A549 (cell line): Measurements from ENCODE around the gene BET1L. TPM values are rescaled to one million over a fixed set of nuclear protein-coding genes. Genes with fewer than 3 reads are reported as not detected.

Experiments
- ATAC-seq, 2 experiments: fragments of 200-7000 bp in 1 of 2; fragments of >200 bp in 1 of 2; cut with Nextera tagmentation in 1 of 2; cut with Tn5 transposase in 1 of 2; 3 replicates each; pipeline versions ENCODE4 v1.8.0 to v1.9.1; 2018 to 2020; ENCODE audit warnings: mild to moderate bottlenecking in 1 of 2, moderate library complexity in 1 of 2
- CTCF ChIA-PET: fragments of 300-600 bp; sonication (Branson Sonifier 250); formaldehyde crosslinking; extraction: SDS; loops from one replicate; lab custom pipeline; 2021; ENCODE audit warnings: antibody characterized with exemption, inconsistent platforms; lab: Yijun Ruan, JAX
- POLR2A ChIA-PET: fragments of 350-600 bp; formaldehyde crosslinking; extraction: SDS; loops from one replicate; lab custom pipeline; 2021; ENCODE audit warnings: antibody characterized with exemption, inconsistent platforms; lab: Yijun Ruan, JAX
- DNase-seq, 2 experiments: peaks; one replicate each; pipeline versions ENCODE4 v3.0.0 to v3.0.0-alpha.2; 2011 to 2016; ENCODE audit warnings: low read depth in 1 of 2, low spot score in 1 of 2
- FAIRE-seq: peaks from 2 replicates; lab custom pipeline; 2011; peaks lifted over from hg19 to GRCh38; lab: Jason Lieb, UNC
- H3K27ac ChIP-seq, 2 experiments: fragments of >200 bp; sonication (Bioruptor Twin); formaldehyde crosslinking; 3 replicates each; pipeline ENCODE4 v1.5.1; 2016 to 2017
- H3K4me1 ChIP-seq: fragments of >200 bp; sonication (Bioruptor Twin); formaldehyde crosslinking; 3 replicates; pipeline ENCODE4 v1.6.1; 2016
- H3K4me2 ChIP-seq: fragments of >200 bp; sonication (Bioruptor Twin); formaldehyde crosslinking; 3 replicates; pipeline ENCODE4 v1.6.1; 2016
- H3K4me3 ChIP-seq: fragments of >200 bp; sonication (Bioruptor Twin); formaldehyde crosslinking; 3 replicates; pipeline ENCODE4 v1.5.1; 2016
- H3K9me3 ChIP-seq: fragments of >200 bp; sonication (Bioruptor Twin); formaldehyde crosslinking; 3 replicates; pipeline ENCODE4 v1.6.1; 2016
- CBX2 ChIP-seq: fragments of 200-600 bp; sonication (generic); IDR thresholded peaks from 2 replicates; pipeline ENCODE4 v1.6.1; 2016; ENCODE audit warnings: low read depth, mild to moderate bottlenecking, borderline replicate concordance
- CBX8 ChIP-seq: fragments of 200-600 bp; sonication (generic); IDR thresholded peaks from 2 replicates; pipeline ENCODE4 v1.6.1; 2016
- CTCF ChIP-seq: fragments of >200 bp; sonication (Bioruptor Twin); formaldehyde crosslinking; IDR thresholded peaks from 3 replicates; pipeline ENCODE4 v1.5.1; 2016
- FOSL2 ChIP-seq, 2 experiments: fragments of 450-650 bp in 1 of 2; fragments of >200 bp in 1 of 2; sonication (Bioruptor Twin) in 1 of 2; formaldehyde crosslinking; IDR thresholded peaks; 2 replicates each; pipeline versions ENCODE4 v1.5.0 to v1.6.1; 2016 to 2020; ENCODE audit warnings: mild to moderate bottlenecking in 1 of 2, moderate library complexity in 1 of 2
- GATA3 ChIP-seq: IDR thresholded peaks from 2 replicates; pipeline ENCODE4 v1.6.1; 2012; ENCODE audit warnings: borderline replicate concordance
- HMGXB4 ChIP-seq: fragments of 250-450 bp; sonication (Bioruptor Pico); IDR thresholded peaks from 2 replicates; pipeline ENCODE4 v1.5.0; 2021; ENCODE audit warnings: mild to moderate bottlenecking, moderate library complexity, borderline replicate concordance
- HOXA7 ChIP-seq: fragments of 250-450 bp; sonication (Bioruptor Pico); IDR thresholded peaks from 2 replicates; pipeline ENCODE4 v1.5.0; 2020; ENCODE audit warnings: mild to moderate bottlenecking, moderate library complexity
- HOXB5 ChIP-seq: fragments of 250-450 bp; sonication (Bioruptor Pico); IDR thresholded peaks from 2 replicates; pipeline ENCODE4 v1.5.0; 2020; ENCODE audit warnings: mild to moderate bottlenecking, moderate library complexity
- KDM1A ChIP-seq: fragments of 200-600 bp; sonication (generic); IDR thresholded peaks from 2 replicates; pipeline ENCODE4 v1.6.1; 2016; ENCODE audit warnings: low read depth, mild to moderate bottlenecking
- KDM5A ChIP-seq: fragments of 200-600 bp; sonication (generic); IDR thresholded peaks from 2 replicates; pipeline ENCODE4 v1.6.1; 2016; ENCODE audit warnings: antibody characterized with exemption, mild to moderate bottlenecking
- MAFK ChIP-seq: fragments of 450-650 bp; IDR thresholded peaks from 2 replicates; pipeline ENCODE4 v1.6.1; 2014; ENCODE audit not compliant: partially characterized antibody
- PHF8 ChIP-seq: fragments of 200-600 bp; sonication (generic); IDR thresholded peaks from 2 replicates; pipeline ENCODE4 v1.6.1; 2016; ENCODE audit warnings: low read depth, mild to moderate bottlenecking, antibody characterized with exemption, moderate library complexity, borderline replicate concordance
- RCOR1 ChIP-seq: fragments of 150-350 bp; IDR thresholded peaks from 2 replicates; pipeline ENCODE4 v1.6.1; 2014; ENCODE audit warnings: antibody characterized with exemption, low read length, low read depth
- TP53 ChIP-seq: fragments of 250-450 bp; sonication (Bioruptor Pico); IDR thresholded peaks from 2 replicates; pipeline ENCODE4 v1.5.0; 2021; ENCODE audit warnings: mild to moderate bottlenecking, moderate library complexity
- USF2 ChIP-seq: fragments of 450-650 bp; IDR thresholded peaks from 2 replicates; pipeline ENCODE4 v1.6.1; 2014; ENCODE audit warnings: antibody characterized with exemption
- ZFP36 ChIP-seq: fragments of 450-650 bp; IDR thresholded peaks from 2 replicates; pipeline ENCODE4 v1.6.1; 2014; ENCODE audit warnings: borderline replicate concordance; ENCODE audit not compliant: partially characterized antibody
- WGBS: methylation state at CpG from one replicate; pipeline ENCODE4 v1.1.6; 2017; ENCODE audit errors: missing lambda C conversion rate; 5-methylcytosine and 5-hydroxymethylcytosine counted together
- polyA plus RNA-seq, 4 experiments: library from polyadenylated mRNA; depleted of rRNA in 3 of 4; stranded (reverse); fragments of >200 nt; fragmentation: RNase III in 1 of 4; extraction: RNeasy Plus Mini Kit Qiagen cat#74134 plus additional on column Dnase treatment in 1 of 4; gene quantifications; 2 replicates in 3 of 4; 3 replicates in 1 of 4; pipeline ENCODE4 v1.2.3, GENCODE V29; 2011 to 2017

BET1L gene
- polyA plus RNA-seq, 2 of the 4 experiments (the other 2 are of a cell fraction), result 28.5 to 44.5 TPM

- H3K27ac ChIP-seq, result peak overlapping the region; percentile 90 to 94
- FAIRE-seq (no peak), DNase-seq (peak in 1 of 2 experiments; percentile 39), ATAC-seq (peak; percentile 28 to 35)
- TF ChIP-seq CTCF (no peak), HOXA7 (0 out of 2 replicates have a peak, but pooled peaks have one; percentile 13), HOXB5 (0 out of 2 replicates have a peak, but pooled peaks have one; percentile 12)
- CTCF ChIA-PET, result interaction anchor here (0.6 to 1.3 kb wide), 2 partner anchors 97 to 248 kb away, joined by 3 read pairs; no protein-coding TSS in a partner anchor
- no peaks in the 10 kb centered on the region for H3K9me3 ChIP-seq
- H3K4me2 ChIP-seq, result peak overlapping the region; percentile 96
- H3K4me1 ChIP-seq, result peaks cover 26% of the 10 kb centered on the region
- whole genome bisulfite sequencing, result 3% methylated on average over 26 of the region's 27 CpGs
- H3K4me3 ChIP-seq, result peak overlapping the region; percentile 100
- POLR2A ChIA-PET, result interaction anchor here (0.6 to 1.9 kb wide), 19 partner anchors 9 to 328 kb away, joined by 3 to 21 read pairs (median 4); partner anchors contain the start of genes HRAS, PSMD13, PTDSS2 and RNH1
Observed at GRCh38 chr11:207863-208180, 623 bp upstream of the BET1L start.

GRCh38 chr11:206526-207207 lies 532 bp downstream of the BET1L start:
- FAIRE-seq (no peak), DNase-seq (peak in 1 of 2 experiments; percentile 35), ATAC-seq (peak in 1 of 2 experiments; percentile 0; a peak in 3 of 6 replicates)
- peaks cover 26% of the 10 kb centered on the region for H3K4me1 ChIP-seq
- peak overlapping the region; percentile 100 for H3K4me3 ChIP-seq
- ChIA-PET CTCF (interaction anchor here (1.0 kb wide), 2 partner anchors 10 to 156 kb away, joined by 3 read pairs; a partner anchor contains a TSS), POLR2A (interaction anchor here (0.6 to 1.9 kb wide), 18 partner anchors 9 to 329 kb away, joined by 3 to 21 read pairs (median 4); partner anchors contain the start of genes HRAS, PSMD13, PTDSS2 and RNH1)
- 13% methylated on average over 11 of the region's 39 CpGs for WGBS
- peak overlapping the region; percentile 90 to 94 for H3K27ac ChIP-seq
- TF ChIP-seq ZFP36 (no peak), PHF8 (no peak), MAFK (no peak), GATA3 (no peak), CTCF (no peak), USF2 (no peak; the same call in 1 of the 2 replicates), CBX2 (no peak), TP53 (CRISPR knock-in tag) (no peak), CBX8 (no peak), KDM1A (no peak), HMGXB4 (CRISPR knock-in tag) (no peak), FOSL2 (IDR thresholded peaks at IDR 0.05) (no peak), FOSL2 (CRISPR knock-in tag; IDR thresholded peaks at IDR 0.05) (no peak), KDM5A (no peak), HOXA7 (no peak), RCOR1 (no peak)
- no peaks in the 10 kb centered on the region for H3K9me3 ChIP-seq
- H3K4me2 ChIP-seq, result peak overlapping the region; percentile 96
